ENCODE measurements around the gene MPPED2. TPM values are rescaled to one million over a fixed set of nuclear protein-coding genes. Genes with fewer than 3 reads are reported as not detected.

MPPED2 gene
- total and polyA plus RNA-seq, 2 donors (not counting 3 experiments of a cell fraction or from before 2014, with no cell fraction given), result not detected

DNA sequence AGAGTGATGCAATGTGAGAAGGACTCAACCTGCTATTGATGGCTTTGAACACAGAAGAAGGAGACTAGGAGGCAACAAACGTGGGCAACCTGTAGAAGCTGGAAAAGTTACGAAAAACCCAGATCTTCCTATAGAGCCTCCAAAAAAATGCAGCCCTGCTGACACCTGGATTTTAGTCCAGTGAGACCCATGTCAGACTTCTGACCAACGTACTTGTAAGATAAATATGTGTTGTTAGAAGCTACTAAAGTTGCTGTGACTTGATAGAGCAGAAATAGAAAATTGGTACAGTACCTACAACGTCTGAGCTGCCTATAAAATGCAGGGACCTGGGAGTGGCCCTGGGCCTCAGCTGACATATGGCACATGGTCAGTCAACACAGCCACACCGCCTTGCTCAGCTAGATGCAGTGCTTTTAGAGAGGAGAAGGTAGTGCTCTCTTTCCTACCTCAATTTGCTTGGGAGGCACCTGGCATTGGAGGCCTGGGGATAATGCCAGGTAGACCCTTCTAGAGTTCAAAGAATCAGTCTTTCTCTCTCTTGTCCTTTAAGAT is 165.8 kb downstream of the MPPED2 start:
- Histone ChIP-seq H3K27ac (ENCODE audit: insufficient read depth, low read depth, low read length) (no peak overlapping the region), H3K4me3 (replicated peaks in 1 of 3; ENCODE audit: insufficient read depth in 1 of 3, low read depth in 1 of 3, low read length in 3 of 3) (no peak overlapping the region), H3K9me3 (replicated peaks; ENCODE audit: control insufficient read depth, insufficient read depth, low read length) (no peaks in the 10 kb centered on the region), H3K4me1 (ENCODE audit: control insufficient read depth, extremely low read depth, insufficient read depth, low read length) (no peaks in the 10 kb centered on the region), H4K20me1 (replicated peaks; ENCODE audit: control insufficient read depth, extremely low read depth, insufficient read depth, low read length) (no peaks in the 10 kb centered on the region), H3K9ac (replicated peaks; ENCODE audit: extremely low read depth, insufficient read depth, low read length) (no peak overlapping the region), H3K27me3 (ENCODE audit: control insufficient read depth in 2 of 2, insufficient read depth in 2 of 2, low read length in 2 of 2) (no peaks in the 10 kb centered on the region), H3K4me2 (ENCODE audit: insufficient read depth, low read length) (no peak overlapping the region), H3K9me1 (replicated peaks; ENCODE audit: control insufficient read depth, extremely low read depth, insufficient read depth, low read length) (no peaks in the 10 kb centered on the region), H3K79me2 (ENCODE audit: control insufficient read depth, insufficient read depth, low read length) (no peaks in the 10 kb centered on the region), H3K36me3 (ENCODE audit: control insufficient read depth in 2 of 2, extremely low read depth in 1 of 2, insufficient read depth in 2 of 2, low read length in 2 of 2) (no peaks in the 10 kb centered on the region), H2AFZ (ENCODE audit: low read depth, low read length) (no peak overlapping the region)
- intact Hi-C loops (cut with micrococcal nuclease), result no loop called here
- CTCF ChIA-PET, result no interaction called here
- POLR2A ChIA-PET, result no interaction called here
- FAIRE-seq, result no peak
- DNase-seq (ENCODE audit: low read depth, low spot score), result no peak
- TF ChIP-seq, protein P1, sequence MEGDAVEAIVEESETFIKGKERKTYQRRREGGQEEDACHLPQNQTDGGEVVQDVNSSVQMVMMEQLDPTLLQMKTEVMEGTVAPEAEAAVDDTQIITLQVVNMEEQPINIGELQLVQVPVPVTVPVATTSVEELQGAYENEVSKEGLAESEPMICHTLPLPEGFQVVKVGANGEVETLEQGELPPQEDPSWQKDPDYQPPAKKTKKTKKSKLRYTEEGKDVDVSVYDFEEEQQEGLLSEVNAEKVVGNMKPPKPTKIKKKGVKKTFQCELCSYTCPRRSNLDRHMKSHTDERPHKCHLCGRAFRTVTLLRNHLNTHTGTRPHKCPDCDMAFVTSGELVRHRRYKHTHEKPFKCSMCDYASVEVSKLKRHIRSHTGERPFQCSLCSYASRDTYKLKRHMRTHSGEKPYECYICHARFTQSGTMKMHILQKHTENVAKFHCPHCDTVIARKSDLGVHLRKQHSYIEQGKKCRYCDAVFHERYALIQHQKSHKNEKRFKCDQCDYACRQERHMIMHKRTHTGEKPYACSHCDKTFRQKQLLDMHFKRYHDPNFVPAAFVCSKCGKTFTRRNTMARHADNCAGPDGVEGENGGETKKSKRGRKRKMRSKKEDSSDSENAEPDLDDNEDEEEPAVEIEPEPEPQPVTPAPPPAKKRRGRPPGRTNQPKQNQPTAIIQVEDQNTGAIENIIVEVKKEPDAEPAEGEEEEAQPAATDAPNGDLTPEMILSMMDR (IDR thresholded peaks at IDR 0.05; ENCODE audit: extremely low read depth in 1 of 2, insufficient read depth in 1 of 2, low read depth in 1 of 2, low read length in 2 of 2), result no peak
- TF ChIP-seq FOS (IDR thresholded peaks at IDR 0.05; ENCODE audit: borderline replicate concordance, insufficient read depth, low read length) (no peak), EZH2 (IDR thresholded peaks at IDR 0.05; ENCODE audit: borderline replicate concordance, low read depth, low read length, severe bottlenecking) (no peak), GATA2 (IDR thresholded peaks at IDR 0.05; ENCODE audit: insufficient read depth, insufficient read length, low read depth, low read length) (no peak), POLR2A (IDR thresholded peaks at IDR 0.05; ENCODE audit: low read depth, low read length) (no peak), JUN (IDR thresholded peaks at IDR 0.05; ENCODE audit: borderline replicate concordance, insufficient read depth, insufficient read length, low read depth) (no peak), POLR2AphosphoS5 (IDR thresholded peaks at IDR 0.05; ENCODE audit: insufficient read depth, low read depth, low read length) (no peak), MYC (IDR thresholded peaks at IDR 0.05; ENCODE audit: low read depth, low read length) (no peak)
- TF ChIP-seq, protein P2, sequence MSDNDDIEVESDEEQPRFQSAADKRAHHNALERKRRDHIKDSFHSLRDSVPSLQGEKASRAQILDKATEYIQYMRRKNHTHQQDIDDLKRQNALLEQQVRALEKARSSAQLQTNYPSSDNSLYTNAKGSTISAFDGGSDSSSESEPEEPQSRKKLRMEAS (IDR thresholded peaks at IDR 0.05; ENCODE audit: insufficient read depth, insufficient read length), result no peak
- dilution Hi-C loops (cut with MboI; ENCODE audit: extremely low pct_ligation_motif_present, low sequenced_read_pairs), result no loop called here
- no TSS peak for BruUV-seq (replicated peaks)
